Middle frontal gyrus (tissue), 1 donor: ENCODE data around the gene CEP126.

Experiments used
- DNase-seq: peaks from one replicate; pipeline ENCODE4 v3.0.0-alpha.2; 2015; ENCODE audit warnings: low spot score; ENCODE audit errors: extremely low spot score

The CEP126 gene

GRCh38 chr11:102007567-102008437 is 93.0 kb downstream of the CEP126 start:
- DNase-seq, result peak; percentile 69

- no peak for DNase-seq
These were observed 96.1 kb downstream of the CEP126 start for GRCh38 chr11:102010776-102011494.

GRCh38 chr11:102012946-102013345 is 98.1 kb downstream of the CEP126 start:
- no peak for DNase-seq

- DNase-seq, result no peak
These were observed 99.9 kb downstream of the CEP126 start for GRCh38 chr11:102014756-102015155.

GRCh38 chr11:102017026-102017425 is 102.2 kb downstream of the CEP126 start:
- DNase-seq, result no peak

- no peak for DNase-seq
These were observed 111.4 kb downstream of the CEP126 start for GRCh38 chr11:102026217-102026616.

GRCh38 chr11:102026959-102027358 is 112.1 kb downstream of the CEP126 start:
- DNase-seq, result no peak

DNA sequence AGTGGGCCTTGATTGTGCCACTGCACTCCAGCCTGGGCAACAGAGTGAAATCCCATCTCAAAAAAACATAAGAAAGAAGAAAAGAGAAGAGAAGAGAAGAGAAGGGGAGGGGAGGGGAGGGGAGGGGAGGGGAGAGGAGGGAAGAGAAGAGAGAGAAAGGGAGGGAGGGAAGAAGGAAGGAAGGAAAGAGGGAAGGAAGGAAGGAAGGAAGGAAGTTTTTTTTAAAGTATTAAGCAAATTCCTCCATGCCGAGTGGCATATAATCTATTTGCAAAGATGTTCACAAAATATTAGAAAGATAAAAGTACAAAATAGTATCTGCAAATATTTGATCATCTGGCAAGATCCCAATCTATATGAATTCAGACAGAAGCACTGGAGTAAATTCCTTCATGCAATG is 121.9 kb downstream of the CEP126 start:
- DNase-seq, result no peak

GRCh38 chr11:102046841-102047240 is 132.0 kb downstream of the CEP126 start:
- no peak for DNase-seq

- DNase-seq, result peak; percentile 4
These were observed 132.6 kb downstream of the CEP126 start, which contains the start of gene CFAP300 for GRCh38 chr11:102047305-102047924. CFAP300 (plus strand) TSS chr11:102047437; CDS start chr11:102047471, 34 bp downstream.
